ENCODE measurements around the gene CR1L.
A peak's percentile ranks its signal among the peaks of the same experiment; 100 is the strongest.
"Not testable (repeated sequence)": the region's sequence is repeated elsewhere in the genome, so short reads cannot be mapped to it uniquely, and the experiment has no call there.

Gene CR1L

DNA sequence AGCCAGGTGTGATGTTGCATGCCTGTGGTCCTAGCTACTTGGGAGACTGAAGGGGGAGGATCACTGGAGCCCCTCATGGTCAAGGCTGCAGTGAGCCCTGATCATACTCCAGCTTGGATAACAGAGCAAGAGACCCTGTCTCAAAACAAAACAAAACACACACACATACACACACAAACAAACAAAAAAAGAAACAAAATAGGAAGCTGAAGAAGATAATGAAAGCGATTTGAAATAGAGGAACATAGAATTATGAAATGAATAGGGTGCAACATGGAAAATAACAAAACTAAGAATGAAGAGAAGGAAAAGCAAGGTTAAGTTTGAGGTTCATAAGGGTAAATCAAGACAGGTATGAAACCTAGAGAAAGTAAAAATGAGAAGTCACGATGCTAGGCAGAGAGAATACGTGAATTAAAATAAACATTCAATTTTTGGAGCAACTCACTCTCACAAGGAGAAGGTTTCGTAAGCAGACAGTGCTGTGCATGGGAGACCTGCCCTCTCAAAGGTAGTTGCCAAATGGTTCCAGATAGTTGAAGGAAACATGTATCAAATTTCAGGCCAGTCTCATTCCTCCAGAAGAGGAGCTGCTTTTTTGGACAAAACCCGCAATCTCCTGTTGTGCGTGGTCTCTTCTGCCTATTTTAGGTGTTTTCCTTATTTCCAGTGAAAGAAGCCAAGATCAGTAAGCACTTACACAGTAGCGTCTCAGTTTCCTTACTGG is 110.2 kb downstream of the CR1L start:
- Mint-ChIP-seq H3K27ac (peak overlapping the region; percentile 2), H3K27me3 (no peaks in the 10 kb centered on the region), H3K36me3 (ENCODE audit: low read depth) (peaks cover 35% of the 10 kb centered on the region), H3K9me3 (no peaks in the 10 kb centered on the region), H3K4me3 (no peak overlapping the region), H3K4me1 (ENCODE audit: low read depth) (peaks cover 55% of the 10 kb centered on the region)

DNA sequence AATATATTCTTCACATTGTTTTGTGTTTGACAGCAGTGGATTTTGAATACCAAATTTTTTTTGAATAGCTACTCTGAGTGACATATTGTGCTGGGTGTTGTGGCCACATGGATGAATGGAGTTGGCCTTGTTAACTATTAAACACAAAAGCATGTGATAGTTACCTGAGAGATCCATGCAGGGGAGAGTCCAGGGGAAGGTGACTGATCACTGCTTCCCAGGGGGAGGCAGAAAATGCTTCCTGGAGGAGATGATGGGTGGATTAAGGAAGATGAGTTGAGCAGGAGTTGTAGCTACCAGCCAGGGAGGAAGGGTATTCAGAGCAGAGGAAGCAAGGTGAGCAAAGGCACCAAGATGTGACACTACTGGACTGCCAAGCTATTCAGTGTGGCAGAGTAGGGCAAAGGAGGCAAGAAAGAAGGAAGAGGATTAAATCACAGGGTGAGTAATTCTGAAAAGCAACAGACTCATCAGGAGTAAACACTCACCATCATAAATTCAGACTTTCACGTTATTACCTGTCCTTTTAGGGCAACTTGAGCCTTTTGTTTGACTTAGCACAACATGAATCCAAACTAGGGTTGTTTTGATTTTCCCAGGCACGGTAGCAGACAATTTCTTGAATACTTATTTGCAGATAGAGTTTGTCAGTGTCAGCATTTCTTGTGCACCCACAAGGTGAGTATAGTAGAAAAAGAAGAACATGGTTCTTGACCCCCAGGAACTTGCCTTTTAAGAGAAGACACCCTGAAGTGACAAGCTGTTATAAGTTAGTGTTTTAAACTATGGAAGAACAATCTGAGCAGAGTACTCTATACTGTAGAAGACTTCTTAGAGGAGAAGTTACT is 111.1 kb downstream of the CR1L start:
- H3K36me3 Mint-ChIP-seq (ENCODE audit: low read depth) = peaks cover 41% of the 10 kb centered on the region
- no peak overlapping the region for H3K4me3 Mint-ChIP-seq
- H3K9me3 Mint-ChIP-seq = no peaks in the 10 kb centered on the region
- no peak overlapping the region for H3K27ac Mint-ChIP-seq
- peaks cover 46% of the 10 kb centered on the region for H3K4me1 Mint-ChIP-seq (ENCODE audit: low read depth)
- no peaks in the 10 kb centered on the region for H3K27me3 Mint-ChIP-seq

DNA sequence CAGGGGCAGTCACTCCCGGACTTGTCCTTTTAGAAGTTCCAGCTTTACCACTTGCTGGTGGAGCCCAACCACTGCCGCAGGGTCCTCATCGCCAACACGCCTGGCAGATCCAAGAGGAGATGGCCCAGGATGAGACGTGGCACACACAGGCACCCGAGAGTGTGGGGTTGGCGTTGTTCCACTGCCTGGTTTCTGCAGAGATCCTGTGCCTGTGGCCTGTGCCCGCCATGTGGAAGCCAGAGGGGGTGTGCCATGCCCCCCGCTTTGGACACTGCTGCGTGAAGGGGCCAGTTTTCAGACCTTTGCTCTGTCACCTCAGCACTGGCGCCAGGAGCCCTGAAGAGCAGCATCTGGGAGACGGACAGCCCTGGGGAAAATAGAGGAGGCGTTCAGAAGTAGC is 117.7 kb downstream of the CR1L start:
- Mint-ChIP-seq H3K27ac (no peak overlapping the region), H3K9me3 (no peaks in the 10 kb centered on the region), H3K4me1 (ENCODE audit: low read depth) (no peaks in the 10 kb centered on the region), H3K27me3 (no peaks in the 10 kb centered on the region), H3K4me3 (no peak overlapping the region), H3K36me3 (ENCODE audit: low read depth) (peaks cover 88% of the 10 kb centered on the region)

DNA sequence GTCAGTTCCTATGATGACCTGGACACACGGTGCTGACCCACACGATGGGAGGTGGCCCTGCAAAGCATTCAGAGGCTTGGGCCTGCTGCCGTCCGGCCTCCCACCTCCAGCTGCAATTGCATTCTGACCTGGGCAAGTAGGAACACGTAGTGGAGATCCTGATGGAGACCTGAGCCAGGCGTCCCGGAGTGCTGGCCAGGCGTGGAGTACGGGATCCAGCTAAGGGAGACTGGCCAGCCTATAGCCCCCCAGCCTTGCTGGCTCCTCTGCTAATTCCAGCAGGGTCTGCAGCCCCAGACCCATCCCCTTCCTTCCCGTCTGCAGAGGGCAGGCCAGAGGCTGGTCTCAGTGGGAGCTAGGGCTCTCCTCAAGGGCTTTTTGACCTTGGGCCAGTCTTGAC is 118.2 kb downstream of the CR1L start:
- H3K27ac Mint-ChIP-seq = no peak overlapping the region
- no peaks in the 10 kb centered on the region for H3K27me3 Mint-ChIP-seq
- no peak overlapping the region for H3K4me3 Mint-ChIP-seq
- H3K4me1 Mint-ChIP-seq (ENCODE audit: low read depth) = no peaks in the 10 kb centered on the region
- H3K36me3 Mint-ChIP-seq (ENCODE audit: low read depth) = peaks cover 90% of the 10 kb centered on the region
- no peaks in the 10 kb centered on the region for H3K9me3 Mint-ChIP-seq

DNA sequence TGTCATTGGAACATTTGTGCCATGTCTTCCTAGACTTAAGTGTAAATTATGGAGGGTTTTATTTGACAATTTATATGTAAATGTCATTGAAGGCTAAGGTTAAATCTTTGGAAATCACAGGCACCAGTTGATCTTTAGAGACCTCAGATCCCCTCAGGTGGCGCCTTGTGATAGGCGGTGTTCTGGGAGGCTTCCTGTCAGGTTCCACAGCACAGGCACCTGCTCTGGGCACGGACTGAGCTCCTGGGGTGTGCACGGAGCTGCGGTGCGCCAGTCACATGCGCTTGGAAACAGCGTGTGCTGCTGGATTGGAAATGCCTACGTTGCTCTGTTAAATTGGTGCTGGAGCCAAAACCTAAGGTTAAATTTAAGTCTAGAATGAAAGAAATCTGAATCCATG is 119.0 kb downstream of the CR1L start:
- H3K27ac Mint-ChIP-seq = no peak overlapping the region
- H3K4me1 Mint-ChIP-seq (ENCODE audit: low read depth) = no peaks in the 10 kb centered on the region
- H3K27me3 Mint-ChIP-seq = no peaks in the 10 kb centered on the region
- peaks cover 90% of the 10 kb centered on the region for H3K36me3 Mint-ChIP-seq (ENCODE audit: low read depth)
- H3K4me3 Mint-ChIP-seq = no peak overlapping the region
- no peaks in the 10 kb centered on the region for H3K9me3 Mint-ChIP-seq

DNA sequence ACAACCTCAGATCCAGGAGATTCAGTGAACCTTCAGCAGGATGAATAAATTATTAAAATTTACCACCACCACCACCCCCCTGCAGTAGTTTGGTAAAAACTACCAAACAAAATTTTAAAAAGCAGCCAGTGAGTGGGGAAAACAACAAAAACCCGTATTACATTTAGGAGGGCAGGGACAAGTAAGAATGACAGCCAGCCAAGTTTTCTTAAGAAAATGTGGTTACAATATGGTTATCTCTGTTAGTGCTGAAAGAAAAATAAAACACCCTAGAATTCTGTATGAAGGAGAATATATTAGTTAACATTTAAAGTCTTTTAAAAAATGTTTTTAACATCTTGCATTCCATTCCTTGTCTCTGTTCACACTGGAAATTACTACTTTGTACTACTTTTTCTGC is 121.6 kb downstream of the CR1L start:
- Mint-ChIP-seq H3K9me3 (peaks cover 7% of the 10 kb centered on the region), H3K4me3 (no peak overlapping the region), H3K36me3 (ENCODE audit: low read depth) (peaks cover 89% of the 10 kb centered on the region), H3K4me1 (ENCODE audit: low read depth) (peaks cover 7% of the 10 kb centered on the region), H3K27ac (no peak overlapping the region), H3K27me3 (no peaks in the 10 kb centered on the region)

DNA sequence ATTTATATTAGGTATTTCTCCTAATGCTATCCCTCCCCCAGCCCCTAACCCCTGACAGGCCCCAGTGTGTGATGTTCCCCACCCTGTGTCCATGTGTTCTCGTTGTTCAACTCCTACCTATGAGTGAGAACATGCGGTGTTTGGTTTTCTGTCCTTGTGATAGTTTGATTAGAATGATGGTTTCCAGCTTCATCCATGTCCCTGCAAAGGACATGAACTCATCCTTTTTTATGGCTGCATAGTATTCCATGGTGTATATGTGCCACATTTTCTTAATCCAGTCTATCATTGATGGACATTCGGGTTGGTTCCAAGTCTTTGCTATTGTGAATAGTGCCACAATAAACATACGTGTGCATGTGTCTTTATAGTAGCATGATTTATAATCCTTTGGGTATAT is 125.6 kb downstream of the CR1L start:
- not testable (repeated sequence) for H3K27me3 Mint-ChIP-seq, H3K4me3 Mint-ChIP-seq, H3K27ac Mint-ChIP-seq
- Mint-ChIP-seq H3K36me3 (ENCODE audit: low read depth) (peaks cover 93% of the 10 kb centered on the region), H3K9me3 (peaks cover 12% of the 10 kb centered on the region), H3K4me1 (ENCODE audit: low read depth) (peaks cover 12% of the 10 kb centered on the region)
